ENCODE data around the gene SGCA.

The SGCA gene

GRCh38 chr17:50150354-50151040, 15.3 kb upstream of the SGCA start, which contains the start of gene PPP1R9B (continued):
- TF ChIP-seq BCL6B (tag by site-specific recombination; IDR thresholded peaks at IDR 0.05), result no peak
- no peak for TF ChIP-seq GLIS1 (tag by site-specific recombination; IDR thresholded peaks at IDR 0.05)
- no peak for TF ChIP-seq ZFHX2 (tag by site-specific recombination; conservative IDR thresholded peaks at IDR 0.05)
- no peak for TF ChIP-seq YY1 (tag by site-specific recombination; IDR thresholded peaks at IDR 0.05)
- TF ChIP-seq ZNF138 (tag by site-specific recombination; IDR thresholded peaks at IDR 0.05; ENCODE audit: borderline replicate concordance), result no peak
- no peak for TF ChIP-seq ZSCAN5A (tag by site-specific recombination; IDR thresholded peaks at IDR 0.05)
- no peak for TF ChIP-seq ZFP37 (tag by site-specific recombination; IDR thresholded peaks at IDR 0.05)
- TF ChIP-seq GFI1B (tag by site-specific recombination; IDR thresholded peaks at IDR 0.05), result no peak
- TF ChIP-seq PBX3 (CRISPR knock-in tag; IDR thresholded peaks at IDR 0.05), result no peak
- TF ChIP-seq ZNF518A (tag by site-specific recombination; conservative IDR thresholded peaks at IDR 0.05; ENCODE audit: low read depth), result no peak
- no peak for TF ChIP-seq ZNF626 (tag by site-specific recombination; IDR thresholded peaks at IDR 0.05)
- no peak for TF ChIP-seq ELK4 (IDR thresholded peaks at IDR 0.05; ENCODE audit: borderline replicate concordance, low read depth, low read length)
- TF ChIP-seq ZNF132 (tag by site-specific recombination; IDR thresholded peaks at IDR 0.05; ENCODE audit: borderline replicate concordance), result no peak
- TF ChIP-seq HOXA7 (CRISPR knock-in tag; IDR thresholded peaks at IDR 0.05; ENCODE audit: borderline replicate concordance), result no peak
- TF ChIP-seq ZNF521 (tag by site-specific recombination; IDR thresholded peaks at IDR 0.05), result no peak
- peak; percentile 78 for TF ChIP-seq GLIS2 (tag by site-specific recombination; IDR thresholded peaks at IDR 0.05)
- TF ChIP-seq PRDM2 (tag by site-specific recombination; IDR thresholded peaks at IDR 0.05; ENCODE audit: borderline replicate concordance), result no peak
- no peak for TF ChIP-seq OVOL3 (tag by site-specific recombination; IDR thresholded peaks at IDR 0.05)
- no peak for TF ChIP-seq ZNF280D (tag by site-specific recombination; IDR thresholded peaks at IDR 0.05)
